GM12891 (cell line): Measurements from ENCODE around the gene LRRC4.

Experiments used
- DNase-seq: peaks from one replicate; pipeline ENCODE4 v3.0.0; 2011; ENCODE audit warnings: low spot score; ENCODE audit not compliant: insufficient read length
- FAIRE-seq: peaks from 2 replicates; lab custom pipeline; 2011; peaks lifted over from hg19 to GRCh38; lab: Jason Lieb, UNC
- PAX5 ChIP-seq: IDR thresholded peaks from 2 replicates; pipeline ENCODE4 v1.6.1; 2011; ENCODE audit warnings: low read length, moderate library complexity, mild to moderate bottlenecking; ENCODE audit not compliant: insufficient read depth, severe bottlenecking
- POLR2A ChIP-seq: IDR thresholded peaks from 2 replicates; pipeline ENCODE4 v1.6.1; 2011; ENCODE audit warnings: low read depth, low read length, control low read depth
- POLR2AphosphoS5 ChIP-seq: IDR thresholded peaks from 2 replicates; pipeline ENCODE4 v1.6.1; 2011; ENCODE audit warnings: low read depth, low read length, control low read depth
- POU2F2 ChIP-seq: IDR thresholded peaks from 2 replicates; pipeline ENCODE4 v1.6.1; 2011; ENCODE audit warnings: low read depth, mild to moderate bottlenecking, control low read depth, low read length, moderate library complexity
- SPI1 ChIP-seq: IDR thresholded peaks from 2 replicates; pipeline ENCODE4 v1.6.1; 2011; ENCODE audit warnings: low read depth, low read length, control low read depth
- TAF1 ChIP-seq: IDR thresholded peaks from 2 replicates; pipeline ENCODE4 v1.6.1; 2011; ENCODE audit warnings: low read depth, low read length, control low read depth

LRRC4 gene

GRCh38 chr7:128031901-128032604 lies 816 bp upstream of the LRRC4 start:
- DNase-seq (peak; percentile 67), FAIRE-seq (peak; percentile 33)
- no peak for TF ChIP-seq POLR2A
- TF ChIP-seq PAX5, result no peak

- no peak for FAIRE-seq
- no peak for DNase-seq
- no peak for TF ChIP-seq POLR2A
- no peak for TF ChIP-seq POLR2AphosphoS5
- TF ChIP-seq SPI1, result no peak
- TF ChIP-seq POU2F2, result no peak
- no peak for TF ChIP-seq PAX5
- TF ChIP-seq TAF1, result no peak
These were observed 979 bp downstream of the LRRC4 start for GRCh38 chr7:128030263-128030653.

- TF ChIP-seq TAF1 (no peak), SPI1 (no peak), POLR2A (no peak), POLR2AphosphoS5 (no peak), POU2F2 (no peak), PAX5 (no peak)
- DNase-seq (no peak), FAIRE-seq (no peak)
These were observed 1.7 kb downstream of the LRRC4 start for GRCh38 chr7:128029405-128029995.

GRCh38 chr7:128027485-128027980 lies 3.7 kb downstream of the LRRC4 start:
- FAIRE-seq, result no peak
- no peak for TF ChIP-seq POLR2AphosphoS5
- TF ChIP-seq SPI1, result no peak
- no peak for TF ChIP-seq POLR2A
- no peak for TF ChIP-seq TAF1
- TF ChIP-seq POU2F2, result no peak
- TF ChIP-seq PAX5, result no peak
- DNase-seq, result no peak

- TF ChIP-seq POU2F2, result no peak
- no peak for TF ChIP-seq POLR2AphosphoS5
- TF ChIP-seq SPI1, result no peak
- TF ChIP-seq PAX5, result no peak
- no peak for TF ChIP-seq TAF1
- TF ChIP-seq POLR2A, result no peak
- no peak for FAIRE-seq
These were observed 4.7 kb downstream of the LRRC4 start for GRCh38 chr7:128026551-128026950.

GRCh38 chr7:128025819-128026218 lies 5.4 kb downstream of the LRRC4 start:
- no peak for FAIRE-seq
- DNase-seq, result no peak
- no peak for TF ChIP-seq POLR2AphosphoS5

More at GRCh38 chr7:128026551-128026950, 4.7 kb downstream of the LRRC4 start:
- DNase-seq, result no peak

GRCh38 chr7:128025380-128025779 lies 5.9 kb downstream of the LRRC4 start:
- FAIRE-seq, result no peak
- no peak for DNase-seq
- no peak for TF ChIP-seq PAX5
- no peak for TF ChIP-seq SPI1
- no peak for TF ChIP-seq TAF1
- no peak for TF ChIP-seq POLR2A
- TF ChIP-seq POU2F2, result no peak
- no peak for TF ChIP-seq POLR2AphosphoS5

GRCh38 chr7:128024151-128024550 lies 7.1 kb downstream of the LRRC4 start:
- FAIRE-seq, result no peak
- TF ChIP-seq PAX5 (no peak), TAF1 (no peak), POLR2AphosphoS5 (no peak), POU2F2 (no peak), SPI1 (no peak), POLR2A (no peak)

GRCh38 chr7:128022631-128023532 lies 8.4 kb downstream of the LRRC4 start:
- no peak for FAIRE-seq
- TF ChIP-seq POLR2A (no peak), POLR2AphosphoS5 (no peak), SPI1 (no peak), PAX5 (no peak), POU2F2 (no peak), TAF1 (no peak)
- no peak for DNase-seq

More at GRCh38 chr7:128024151-128024550, 7.1 kb downstream of the LRRC4 start:
- no peak for DNase-seq
